Suprapubic skin (tissue), 4 donors: ENCODE measurements around the gene ABCB11.

Experiments used
- EP300 ChIP-seq: sonication (generic); formaldehyde crosslinking; IDR thresholded peaks from one replicate; pipeline ENCODE4 v1.6.1; 2017; ENCODE audit warnings: antibody characterized with exemption
- POLR2A ChIP-seq, 2 donors: fragments of 450-650 bp; IDR thresholded peaks; one replicate each; pipeline ENCODE4 v1.6.1; 2017; ENCODE audit warnings: antibody characterized with exemption in 2 of 2, mild to moderate bottlenecking in 2 of 2, moderate library complexity in 2 of 2
- POLR2AphosphoS5 ChIP-seq, 3 donors: sonication (generic); formaldehyde crosslinking; IDR thresholded peaks; one replicate each; pipeline ENCODE4 v1.6.1; 2017; ENCODE audit warnings: antibody characterized with exemption in 3 of 3
- TF ChIP-seq, protein P1 (sequence below), 2 donors: fragments of 200-600 bp in 1 of 2; fragments of 450-650 bp in 1 of 2; sonication (generic) in 1 of 2; IDR thresholded peaks; one replicate each; pipeline ENCODE4 v1.5.1; 2016 to 2019; ENCODE audit warnings: antibody characterized with exemption in 2 of 2, mild to moderate bottlenecking in 1 of 2, moderate library complexity in 1 of 2

DNA sequence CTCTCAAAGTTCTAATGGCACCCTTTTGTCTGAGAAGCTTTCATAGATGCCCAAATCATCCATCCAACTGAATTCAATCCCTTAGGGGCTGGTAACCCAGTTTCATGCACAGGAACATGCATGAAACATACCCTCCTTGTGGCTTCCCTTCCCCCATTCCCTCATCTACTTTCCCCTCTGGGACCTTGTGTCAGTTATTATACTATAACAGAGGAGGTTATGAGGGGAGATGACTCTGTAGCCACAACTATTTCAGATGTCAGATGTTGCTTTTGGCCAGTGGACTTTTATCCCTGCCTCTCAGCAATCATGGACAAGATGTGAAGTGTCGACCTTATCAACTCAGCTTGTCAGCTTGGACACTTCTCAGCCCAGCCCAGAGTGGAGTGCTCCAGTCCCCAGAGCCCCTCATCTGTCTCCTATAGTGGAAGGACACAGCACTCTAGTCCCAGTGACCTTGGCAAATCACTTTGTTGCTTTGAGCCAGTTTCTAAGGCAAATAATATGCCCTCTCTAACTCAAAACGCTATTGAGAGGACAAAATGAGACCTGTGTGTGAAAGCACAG lies 46.6 kb upstream of the ABCB11 start:
- TF ChIP-seq POLR2A (IDR thresholded peaks at IDR 0.05) (no peak), POLR2AphosphoS5 (IDR thresholded peaks at IDR 0.05) (no peak), EP300 (no peak)
- TF ChIP-seq, protein P1, sequence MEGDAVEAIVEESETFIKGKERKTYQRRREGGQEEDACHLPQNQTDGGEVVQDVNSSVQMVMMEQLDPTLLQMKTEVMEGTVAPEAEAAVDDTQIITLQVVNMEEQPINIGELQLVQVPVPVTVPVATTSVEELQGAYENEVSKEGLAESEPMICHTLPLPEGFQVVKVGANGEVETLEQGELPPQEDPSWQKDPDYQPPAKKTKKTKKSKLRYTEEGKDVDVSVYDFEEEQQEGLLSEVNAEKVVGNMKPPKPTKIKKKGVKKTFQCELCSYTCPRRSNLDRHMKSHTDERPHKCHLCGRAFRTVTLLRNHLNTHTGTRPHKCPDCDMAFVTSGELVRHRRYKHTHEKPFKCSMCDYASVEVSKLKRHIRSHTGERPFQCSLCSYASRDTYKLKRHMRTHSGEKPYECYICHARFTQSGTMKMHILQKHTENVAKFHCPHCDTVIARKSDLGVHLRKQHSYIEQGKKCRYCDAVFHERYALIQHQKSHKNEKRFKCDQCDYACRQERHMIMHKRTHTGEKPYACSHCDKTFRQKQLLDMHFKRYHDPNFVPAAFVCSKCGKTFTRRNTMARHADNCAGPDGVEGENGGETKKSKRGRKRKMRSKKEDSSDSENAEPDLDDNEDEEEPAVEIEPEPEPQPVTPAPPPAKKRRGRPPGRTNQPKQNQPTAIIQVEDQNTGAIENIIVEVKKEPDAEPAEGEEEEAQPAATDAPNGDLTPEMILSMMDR (IDR thresholded peaks at IDR 0.05): no peak
